Endometrium (tissue), 2 donors: ENCODE measurements around the gene PORCN.

Experiments used
- FAIRE-seq: peaks from 2 replicates; lab custom pipeline; 2012; peaks lifted over from hg19 to GRCh38; lab: Jason Lieb, UNC
- donor health status: control.
- donor health status: control.

The PORCN gene

DNA sequence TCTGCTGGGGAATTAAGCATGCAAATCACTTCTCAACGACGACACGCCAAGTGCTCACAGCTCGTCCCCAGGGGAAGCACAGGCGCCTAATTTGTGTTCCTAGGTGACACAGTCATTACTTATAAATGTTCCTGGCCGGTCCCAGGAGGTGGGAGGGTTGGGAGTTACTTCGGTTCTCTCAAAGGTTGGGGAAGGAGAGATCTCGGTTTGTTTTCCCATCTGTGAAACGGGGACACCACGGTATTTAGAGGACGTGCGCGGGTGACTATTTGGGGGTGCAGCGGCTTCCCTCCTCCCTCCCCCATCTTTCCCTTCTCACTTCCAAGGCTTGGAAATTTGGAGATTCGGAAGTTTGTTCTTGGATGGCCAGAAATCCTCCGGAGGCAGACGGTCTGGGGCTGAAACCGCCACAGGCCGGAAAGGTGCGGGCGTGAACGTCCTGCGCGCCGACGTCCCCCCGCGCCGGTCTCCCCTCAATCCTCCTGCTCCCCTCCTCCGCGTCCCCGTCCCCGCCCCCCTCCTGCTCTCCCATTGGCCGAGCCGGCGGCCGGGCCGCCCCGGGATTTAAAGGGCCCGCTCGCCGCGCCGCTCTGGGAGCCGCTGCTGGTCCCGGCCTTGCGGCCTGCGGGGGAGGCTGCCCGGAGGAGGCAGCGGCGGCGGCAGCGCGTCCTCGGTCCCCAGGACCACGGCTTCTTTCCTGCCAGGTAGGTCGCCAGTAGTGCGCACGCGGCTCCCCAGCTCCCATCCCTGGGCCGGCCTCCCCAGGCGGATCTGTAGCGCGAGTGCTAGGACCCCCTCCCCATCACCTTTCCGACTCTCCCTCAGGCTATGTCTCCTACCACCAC, at the start of gene PORCN:
Gene PORCN (plus strand): TSS at position 593 of the 845 bp plus-strand sequence. CDS start 829 bp downstream, outside the sequence.
- no peak for FAIRE-seq

DNA sequence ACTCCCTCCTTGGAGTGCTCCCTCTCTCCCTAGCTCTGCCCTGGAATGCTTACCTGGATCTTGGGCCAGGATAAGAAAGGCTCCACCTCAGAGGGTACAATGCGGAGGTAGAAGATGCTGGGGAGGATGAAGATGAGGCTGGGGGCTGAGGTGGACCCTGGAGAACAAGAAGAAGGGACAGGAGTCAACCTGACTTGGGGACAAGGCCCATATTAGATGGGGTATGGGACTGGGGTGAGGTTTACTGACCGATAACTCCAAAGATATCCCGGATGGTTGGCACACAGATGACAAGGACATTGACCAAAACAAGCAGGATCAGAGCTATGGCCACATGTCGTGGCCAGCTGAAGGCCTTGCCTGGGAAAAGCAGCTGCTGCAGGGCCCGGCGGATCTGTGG, 49.3 kb upstream of the PORCN start:
- FAIRE-seq, result no peak

DNA sequence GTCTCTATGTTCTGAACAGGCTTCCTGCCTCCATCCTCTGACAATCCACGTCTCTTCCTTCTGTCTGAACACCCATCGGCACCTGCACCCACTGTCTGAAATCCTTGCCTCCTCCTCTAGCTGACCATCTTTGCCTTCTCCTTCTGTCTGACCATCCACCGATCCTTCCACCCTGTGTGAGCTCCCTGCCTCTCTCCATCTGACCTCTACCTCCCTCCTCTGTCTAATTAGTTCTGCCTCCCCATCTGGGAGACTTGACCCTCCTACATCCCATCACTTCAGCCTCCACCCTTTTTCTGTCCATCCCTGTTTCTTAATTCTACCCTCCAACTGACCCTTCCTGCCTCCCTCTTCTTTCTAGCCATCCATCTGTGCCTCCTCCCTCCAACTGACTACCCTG, 48.8 kb upstream of the PORCN start:
- no peak for FAIRE-seq

- no peak for FAIRE-seq
These were observed 48.2 kb upstream of the PORCN start for GRCh38 chrX:48460606-48461005.

DNA sequence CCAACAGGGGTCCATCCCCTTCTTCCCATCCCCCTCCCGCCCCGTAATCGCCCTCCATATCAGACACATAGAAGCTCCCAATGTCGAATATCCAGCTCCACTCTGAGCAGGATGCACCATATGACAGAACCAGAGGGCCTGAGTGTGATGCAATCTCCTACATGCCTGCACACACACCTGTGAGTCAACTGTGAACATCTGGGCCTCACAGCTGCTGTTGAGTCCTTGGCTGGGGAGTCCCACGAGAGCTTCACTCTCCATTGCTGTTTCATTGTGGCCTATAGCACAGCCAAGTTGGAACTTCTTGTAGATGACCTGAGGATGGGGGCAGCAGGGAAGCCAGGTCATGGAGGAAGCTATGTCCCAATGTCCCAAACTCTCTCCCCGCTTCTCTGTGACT, 47.0 kb upstream of the PORCN start:
- no peak for FAIRE-seq

DNA sequence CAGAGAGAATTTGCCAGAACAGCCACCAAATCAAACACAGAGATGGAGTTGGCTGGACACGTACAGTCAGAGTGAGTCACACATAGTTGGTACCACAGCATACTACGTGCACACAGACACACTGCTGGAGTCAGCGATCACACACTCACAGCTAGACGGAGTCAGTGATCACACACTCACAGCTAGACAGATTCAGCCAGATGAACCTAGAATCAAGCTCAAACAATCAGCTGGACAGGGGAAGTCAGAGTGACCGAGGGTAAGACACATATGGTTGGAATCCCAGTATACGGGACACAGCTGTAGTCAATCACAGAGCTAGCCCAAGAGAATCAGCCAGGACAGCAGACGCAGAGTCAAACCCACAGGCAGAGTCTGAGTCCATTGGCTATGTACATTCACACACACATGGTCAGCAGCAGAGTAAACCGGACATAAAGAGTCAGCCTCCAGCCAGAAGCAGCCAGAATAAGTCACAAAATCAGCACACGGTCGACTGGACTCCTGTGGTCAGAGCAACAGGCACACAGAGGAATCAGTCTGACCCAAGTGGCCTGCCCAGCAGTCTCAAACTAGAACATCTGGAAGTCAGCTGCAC, 43.4 kb upstream of the PORCN start:
- no peak for FAIRE-seq

DNA sequence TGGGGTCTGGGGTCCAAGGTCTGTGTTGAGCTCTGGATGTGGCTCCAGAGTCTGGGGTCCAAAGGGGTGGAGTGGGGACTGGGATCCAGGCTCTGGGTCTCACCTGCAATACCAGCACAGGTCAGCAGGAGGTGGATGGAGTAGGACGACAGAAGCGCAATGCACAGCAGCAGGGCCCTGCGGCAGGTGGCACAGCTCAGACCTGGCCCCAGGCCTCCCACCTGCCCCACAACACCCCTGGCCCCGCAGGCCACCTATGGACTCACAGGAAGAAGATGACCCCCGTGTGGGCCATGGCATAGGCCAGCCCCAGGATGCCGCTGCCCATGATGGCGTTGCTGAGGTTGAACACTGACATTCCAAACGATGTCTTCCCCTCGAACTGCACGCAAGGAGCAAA, 42.1 kb upstream of the PORCN start:
- no peak for FAIRE-seq

DNA sequence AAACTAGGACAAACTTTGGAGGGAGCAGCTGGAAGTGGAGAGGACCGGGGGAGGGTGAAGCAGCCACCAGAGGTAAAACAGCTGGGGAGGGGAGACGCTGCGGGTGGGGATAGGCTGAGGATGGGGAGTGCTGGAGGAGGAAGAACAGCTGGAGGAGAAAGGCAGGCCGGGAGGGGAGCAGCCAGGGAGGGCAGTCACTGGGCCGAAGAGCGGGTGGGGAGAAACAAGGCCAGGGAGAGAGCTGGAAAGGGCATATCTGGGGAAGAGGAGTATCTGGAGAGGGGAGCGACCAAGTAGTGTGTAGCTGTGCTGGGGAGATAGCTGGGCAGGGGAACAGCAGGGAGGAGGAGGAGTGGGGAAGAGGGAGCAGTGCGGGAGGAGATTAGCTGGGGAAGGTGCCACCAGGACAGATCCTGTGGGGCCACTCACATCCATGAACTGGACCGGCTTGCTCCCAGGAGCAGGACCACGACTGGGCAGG, 41.5 kb upstream of the PORCN start:
- no peak for FAIRE-seq

DNA sequence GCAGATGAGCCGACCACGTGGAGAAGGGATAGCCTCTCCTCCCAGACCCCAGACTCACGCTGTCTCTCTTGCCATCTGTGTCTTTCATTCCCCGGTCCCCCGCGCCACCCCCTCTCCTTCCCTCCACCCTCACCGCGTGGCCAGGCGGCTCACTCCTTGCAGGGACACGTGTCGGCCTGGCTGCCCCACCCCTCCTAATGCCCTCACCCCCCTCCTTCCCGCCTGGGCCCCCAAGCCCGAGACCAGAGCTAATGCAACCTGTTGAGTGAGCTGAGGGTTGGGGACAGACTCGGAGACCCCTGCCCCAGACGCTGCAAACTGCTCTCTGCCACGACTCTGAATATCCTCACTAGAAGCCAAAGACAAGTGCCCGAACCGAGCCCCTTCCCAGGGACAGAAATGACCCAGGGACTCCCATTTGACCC, 40.5 kb upstream of the PORCN start:
- FAIRE-seq, result no peak

GRCh38 chrX:48468693-48469691, 39.8 kb upstream of the PORCN start:
- FAIRE-seq, result no peak

DNA sequence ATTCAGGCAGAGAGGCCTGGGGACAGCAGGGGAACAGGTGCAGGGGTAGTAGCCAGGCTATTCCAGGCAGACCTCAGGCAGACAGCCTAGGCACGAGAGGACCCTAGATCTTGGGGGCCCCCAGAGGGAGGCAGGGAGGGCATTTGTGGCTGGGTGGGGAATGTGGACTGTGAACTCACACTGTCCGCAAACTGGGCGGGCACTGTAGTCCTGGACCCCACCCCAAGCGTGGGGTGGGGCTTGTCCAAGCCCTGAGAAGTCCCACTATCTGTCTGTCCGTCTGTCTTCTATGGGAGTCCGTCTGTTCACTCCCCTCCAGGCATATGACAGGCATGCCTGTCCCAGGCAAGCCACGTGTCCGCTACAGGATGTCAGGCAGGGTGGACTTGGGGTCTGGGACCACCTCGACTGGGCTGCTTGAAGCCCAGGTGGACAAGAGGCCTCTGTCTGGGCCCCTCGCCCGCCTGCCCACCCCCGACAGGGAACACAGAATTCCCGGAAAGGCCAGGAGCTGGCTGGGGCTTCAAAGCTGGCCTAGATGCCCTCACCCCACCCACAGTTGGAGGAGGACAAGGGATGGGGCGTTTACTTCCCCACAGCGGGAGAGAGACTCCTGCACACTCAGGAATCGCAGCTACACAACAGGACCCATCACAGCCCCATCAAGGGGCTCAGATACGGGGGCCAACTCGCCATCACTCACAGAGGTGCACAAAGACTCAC, 38.5 kb upstream of the PORCN start, which contains the start of gene SLC38A5:
Gene SLC38A5 (minus strand): TSS at position 151 of the 723 bp plus-strand sequence. CDS start 2,336 bp downstream, outside the sequence.
- no peak for FAIRE-seq

GRCh38 chrX:48470833-48471118, 38.0 kb upstream of the PORCN start:
- no peak for FAIRE-seq

DNA sequence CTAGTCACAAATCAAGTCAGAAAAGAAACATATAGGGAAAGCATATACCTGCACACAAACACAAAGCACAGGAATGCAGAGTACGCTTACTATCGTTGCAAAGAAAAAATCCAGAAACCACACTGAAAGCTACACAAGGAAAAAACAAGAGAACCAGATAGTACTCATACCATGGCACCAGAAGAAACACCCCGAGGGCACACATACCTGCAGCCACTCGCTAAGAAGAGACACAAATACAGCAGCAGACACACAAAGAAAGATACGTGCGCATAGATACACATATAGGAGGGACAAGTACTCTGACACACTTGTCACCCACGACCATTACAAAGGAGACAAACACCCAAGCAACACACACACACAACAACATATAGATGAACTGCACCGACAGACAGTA, 37.3 kb upstream of the PORCN start:
- no peak for FAIRE-seq

GRCh38 chrX:48472225-48472624, 36.6 kb upstream of the PORCN start:
- no peak for FAIRE-seq

DNA sequence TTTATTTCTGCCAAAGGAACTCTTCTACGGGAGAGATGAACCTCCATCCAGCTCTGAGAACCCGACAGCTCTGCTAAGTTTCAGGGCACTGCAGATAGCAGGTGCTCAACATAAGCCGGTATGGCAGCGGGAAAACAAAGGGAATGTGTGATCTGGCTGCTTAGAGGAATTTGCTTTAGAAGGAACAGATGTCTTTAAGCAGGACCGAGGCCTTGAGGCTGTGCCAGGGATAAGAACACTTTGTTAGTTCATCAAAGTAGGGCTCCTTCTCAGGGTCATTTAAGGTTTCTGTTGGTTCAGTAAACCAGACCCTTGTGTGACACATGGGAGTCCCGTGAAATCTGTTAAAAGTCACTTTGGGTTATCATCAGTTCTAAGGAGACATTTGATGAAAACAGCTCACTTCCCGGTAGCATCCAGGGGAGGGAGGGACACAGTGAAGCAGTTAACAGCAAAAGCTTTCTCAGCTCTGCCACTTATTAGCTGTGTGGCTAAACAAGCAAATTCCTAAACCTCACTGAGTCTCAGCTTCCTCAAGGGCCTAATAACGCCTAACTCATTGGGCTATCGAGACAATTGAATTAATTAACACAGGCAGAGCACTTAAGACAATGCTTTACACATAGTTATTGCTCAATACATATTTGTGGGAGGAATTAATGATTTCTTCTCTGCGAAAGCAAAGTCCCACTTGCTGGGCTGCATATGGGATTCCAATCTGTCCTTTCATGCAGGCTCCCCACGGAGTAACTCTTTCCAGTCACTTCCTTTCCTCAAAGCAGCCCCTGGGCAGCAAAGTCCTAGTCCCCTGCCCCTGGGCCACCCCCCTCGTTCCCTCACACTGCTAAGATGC, 35.7 kb upstream of the PORCN start:
- no peak for FAIRE-seq

GRCh38 chrX:48473704-48473990, 35.1 kb upstream of the PORCN start:
- FAIRE-seq, result no peak

- FAIRE-seq, result no peak
These were observed 34.7 kb upstream of the PORCN start for GRCh38 chrX:48474127-48474526.

DNA sequence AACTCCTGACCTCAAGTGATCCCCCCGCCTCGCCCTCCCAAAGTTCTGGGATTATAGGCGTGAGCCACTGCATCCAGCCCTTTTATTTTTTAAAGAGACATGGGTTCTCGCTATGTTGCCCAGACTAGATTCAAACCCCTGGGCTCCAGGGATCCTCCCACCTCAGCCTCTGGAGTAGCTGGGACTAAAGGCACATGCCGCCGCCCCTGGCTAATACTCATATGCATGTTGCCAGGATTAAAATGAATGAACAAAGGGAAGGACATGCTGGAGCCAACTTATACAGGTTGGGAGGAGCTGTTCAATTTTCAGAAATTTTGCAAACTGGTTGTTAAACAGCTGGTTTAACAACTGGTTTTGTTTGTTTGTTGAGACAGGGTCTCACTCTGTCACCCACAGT, 34.2 kb upstream of the PORCN start:
- FAIRE-seq, result no peak

DNA sequence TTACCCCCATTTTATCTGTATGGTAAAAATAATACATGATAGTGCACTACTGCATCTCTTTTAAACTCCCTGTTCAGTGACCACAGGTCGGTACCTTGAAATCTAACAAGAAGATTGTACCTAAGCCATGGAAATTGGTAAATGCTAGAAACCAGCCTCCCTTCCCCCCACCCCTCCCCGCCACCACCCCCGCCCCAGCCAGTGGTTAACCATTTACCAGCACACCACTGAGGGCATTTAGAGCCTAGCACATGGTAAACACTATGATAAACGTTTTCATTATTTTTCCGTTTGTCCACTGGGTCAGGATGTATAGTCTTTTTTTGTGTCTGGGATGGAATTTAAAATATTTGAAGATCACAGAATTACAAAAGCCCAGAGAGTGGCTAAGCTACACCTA, 33.5 kb upstream of the PORCN start:
- FAIRE-seq, result no peak

DNA sequence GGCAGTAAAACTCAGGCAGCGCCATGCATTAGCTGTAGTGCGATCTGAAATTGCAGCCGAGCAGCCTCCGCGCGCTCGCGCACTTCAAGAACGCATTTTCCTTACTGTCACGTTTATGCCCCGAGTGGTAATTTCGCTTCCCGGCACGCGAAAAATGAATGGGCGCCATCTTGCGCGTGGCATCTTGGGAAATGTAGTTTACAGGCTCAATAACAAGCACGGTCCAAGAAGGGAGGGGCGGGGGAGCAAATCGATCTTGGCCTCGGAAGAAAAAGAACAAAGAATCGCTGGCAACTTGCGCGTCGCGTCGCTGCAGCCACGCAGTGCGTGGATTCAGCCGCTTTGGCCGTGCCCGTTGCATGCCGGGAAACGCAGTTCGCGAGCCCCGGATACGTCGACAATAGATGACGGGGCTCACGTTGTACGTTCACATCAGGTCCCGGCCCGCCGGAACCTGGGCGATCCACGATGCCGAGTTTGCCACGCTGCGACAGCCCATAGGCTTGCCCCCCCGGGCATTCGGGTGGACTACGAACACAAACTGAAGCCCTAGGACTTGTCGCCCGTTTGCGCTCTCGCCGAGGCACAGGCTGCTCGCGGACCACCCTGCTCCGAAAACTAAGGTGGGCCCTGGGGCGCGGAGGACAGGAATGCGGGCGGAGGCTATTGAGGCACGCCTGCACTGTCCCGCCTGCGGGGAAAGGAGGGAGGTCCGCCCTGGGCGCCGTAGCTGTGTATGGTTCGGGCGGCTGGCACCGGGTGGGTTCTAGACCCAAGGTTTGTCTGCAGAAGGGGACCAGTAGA, 32.8 kb upstream of the PORCN start, which contains the start of gene FTSJ1:
Gene FTSJ1 (plus strand): TSS at position 426 of the 804 bp plus-strand sequence. CDS start 1,849 bp downstream, outside the sequence.
- peak; percentile 65 for FAIRE-seq
